Kidney glomerular epithelial cell (primary cell): ENCODE data around the gene KLF16.
"Not testable (repeated sequence)": the region's sequence is repeated elsewhere in the genome, so short reads cannot be mapped to it uniquely, and the experiment has no call there.

Experiments
- DNase-seq: peaks from one replicate; lab custom pipeline; 2025; lab: John Stamatoyannopoulos, UW

Gene KLF16

GRCh38 chr19:1863328-1863637 is at the start of gene KLF16:
KLF16 (minus strand) TSS chr19:1863579; CDS start chr19:1863497, 82 bp downstream.
- no peak for DNase-seq

DNA sequence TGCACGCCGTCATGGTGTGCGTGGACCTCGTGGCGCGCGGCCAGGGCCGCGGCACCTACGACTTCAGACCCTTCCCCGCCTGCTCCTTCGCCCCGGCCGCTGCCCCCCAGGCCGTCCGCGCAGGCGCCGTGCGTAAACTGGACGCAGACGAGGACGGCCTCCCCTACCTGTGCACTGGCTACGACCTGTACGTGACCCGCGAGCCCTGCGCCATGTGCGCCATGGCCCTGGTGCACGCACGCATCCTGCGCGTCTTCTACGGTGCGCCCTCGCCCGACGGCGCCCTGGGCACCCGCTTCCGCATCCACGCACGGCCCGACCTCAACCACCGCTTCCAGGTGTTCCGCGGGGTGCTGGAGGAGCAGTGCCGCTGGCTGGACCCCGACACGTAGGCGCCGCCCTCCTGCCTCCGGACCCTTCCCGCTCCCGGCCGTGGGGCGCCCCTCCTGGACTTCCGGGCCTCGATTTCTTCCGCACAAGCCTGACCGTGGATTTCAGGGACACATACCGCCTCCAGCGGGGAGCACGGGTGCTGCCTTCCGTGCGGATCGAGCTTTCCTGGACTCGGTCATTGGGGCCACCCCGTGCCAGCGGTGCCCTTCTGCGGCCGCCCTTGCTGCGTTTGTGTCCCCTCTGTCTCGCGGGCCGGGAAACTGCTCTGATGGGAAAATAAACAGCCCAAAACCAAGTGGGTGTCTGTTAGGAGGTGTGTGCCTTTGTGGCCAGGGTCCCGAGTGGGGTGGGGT is 49.6 kb upstream of the KLF16 start:
- DNase-seq, result no peak

DNA sequence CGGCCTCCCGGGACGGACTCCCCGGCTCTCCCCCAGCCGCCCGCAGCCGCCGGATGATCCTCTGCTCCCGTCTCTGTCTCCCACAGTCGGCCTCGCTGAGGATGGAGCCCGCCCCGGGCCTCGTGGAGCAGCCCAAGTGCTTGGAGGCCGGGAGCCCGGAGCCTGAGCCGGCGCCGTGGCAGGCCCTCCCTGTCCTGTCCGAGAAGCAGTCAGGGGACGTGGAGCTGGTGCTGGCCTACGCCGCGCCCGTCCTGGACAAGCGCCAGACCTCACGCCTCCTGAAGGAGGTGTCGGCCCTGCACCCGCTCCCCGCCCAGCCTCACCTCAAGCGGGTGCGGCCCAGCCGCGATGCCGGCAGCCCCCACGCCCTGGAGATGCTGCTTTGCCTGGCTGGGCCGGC is 48.6 kb upstream of the KLF16 start:
- no peak for DNase-seq

- no peak for DNase-seq
These were observed 47.7 kb upstream of the KLF16 start for GRCh38 chr19:1911098-1911497.

DNA sequence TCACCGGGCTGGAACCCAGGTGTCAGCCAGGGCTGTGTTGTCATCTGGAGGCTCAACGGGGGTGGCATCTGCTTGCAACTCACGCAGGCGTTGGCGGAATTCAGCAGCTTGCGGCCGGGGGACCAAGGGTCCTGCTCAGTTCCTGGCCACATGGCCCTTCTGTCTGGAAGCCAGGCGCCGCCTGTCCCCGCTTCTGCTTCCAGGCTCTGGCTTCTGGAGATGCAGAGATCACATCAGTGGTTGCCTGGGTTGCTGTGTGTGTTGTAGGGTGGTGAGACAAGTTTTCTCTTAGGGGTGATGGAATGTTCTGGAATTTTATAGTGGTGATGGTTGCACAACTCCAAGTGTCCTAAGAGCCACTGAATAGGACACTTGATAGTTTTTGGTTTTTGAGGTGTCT is 46.8 kb upstream of the KLF16 start:
- DNase-seq, result no peak

DNA sequence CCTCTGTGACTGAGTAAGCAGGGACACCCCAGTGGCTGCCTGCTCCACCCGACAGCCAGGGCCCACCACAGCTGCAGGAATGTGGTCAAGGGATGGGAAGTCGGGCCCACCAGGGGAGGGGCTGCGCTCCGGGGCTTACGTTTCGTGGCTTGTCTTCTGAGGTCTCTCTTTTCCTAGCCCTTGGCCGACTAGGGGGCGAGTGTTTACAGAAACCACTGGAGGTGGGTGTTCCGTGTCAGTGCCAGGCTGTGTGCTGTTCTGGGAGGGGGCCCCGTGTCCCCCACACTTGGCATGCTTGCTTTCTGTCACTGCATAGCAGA is 46.3 kb upstream of the KLF16 start:
- no peak for DNase-seq

- no peak for DNase-seq
These were observed 44.9 kb upstream of the KLF16 start for GRCh38 chr19:1908364-1908678.

GRCh38 chr19:1907563-1908363 is 44.4 kb upstream of the KLF16 start:
- DNase-seq, result peak; percentile 23

GRCh38 chr19:1906985-1907562 is 43.7 kb upstream of the KLF16 start:
- DNase-seq, result no peak

DNA sequence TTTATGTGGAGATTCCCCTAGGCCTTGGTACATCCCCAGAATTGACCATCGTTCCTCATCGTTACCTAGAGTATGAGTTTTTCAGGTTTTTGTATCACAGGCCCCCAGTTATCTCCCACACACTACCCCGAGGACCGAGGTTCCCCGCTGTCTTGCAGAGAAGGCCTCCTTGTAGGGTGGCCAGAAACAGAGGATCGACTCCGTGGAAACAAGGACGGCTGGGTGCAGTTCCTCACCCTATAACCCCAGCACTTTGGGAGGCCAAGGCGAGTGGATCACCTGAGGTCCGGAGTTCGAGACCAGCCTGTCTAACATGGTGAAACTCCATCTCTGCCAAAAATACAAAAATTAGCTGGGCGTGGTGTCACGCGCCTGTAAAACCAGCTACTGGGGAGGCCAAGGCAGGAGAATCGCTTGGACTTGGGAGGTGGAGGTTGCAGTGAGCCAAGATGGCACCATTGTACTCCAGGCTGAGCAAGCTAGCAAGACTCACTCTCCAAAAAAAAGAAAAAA is 42.5 kb upstream of the KLF16 start:
- no peak for DNase-seq

GRCh38 chr19:1905110-1905862 is 41.9 kb upstream of the KLF16 start, which contains the start of the genes ADAT3 and SCAMP4:
ADAT3 (plus strand) TSS chr19:1905399; CDS start chr19:1912048, 6,649 bp downstream.
SCAMP4 (plus strand) TSS chr19:1905399; CDS start chr19:1915020, 9,621 bp downstream.
- DNase-seq, result peak; percentile 91

DNA sequence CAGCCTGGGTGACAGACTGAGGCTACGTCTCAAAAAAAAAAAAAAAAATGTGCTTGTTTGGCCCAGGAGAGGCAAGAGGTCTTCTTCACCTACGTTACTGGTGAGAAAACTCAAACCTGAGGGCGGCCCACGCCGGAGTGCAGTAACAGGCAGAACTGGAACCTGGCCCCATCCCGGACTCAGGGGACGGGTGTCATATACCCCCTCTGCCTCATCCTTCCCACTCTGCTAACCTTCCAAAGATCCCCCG is 41.4 kb upstream of the KLF16 start:
- no peak for DNase-seq

DNA sequence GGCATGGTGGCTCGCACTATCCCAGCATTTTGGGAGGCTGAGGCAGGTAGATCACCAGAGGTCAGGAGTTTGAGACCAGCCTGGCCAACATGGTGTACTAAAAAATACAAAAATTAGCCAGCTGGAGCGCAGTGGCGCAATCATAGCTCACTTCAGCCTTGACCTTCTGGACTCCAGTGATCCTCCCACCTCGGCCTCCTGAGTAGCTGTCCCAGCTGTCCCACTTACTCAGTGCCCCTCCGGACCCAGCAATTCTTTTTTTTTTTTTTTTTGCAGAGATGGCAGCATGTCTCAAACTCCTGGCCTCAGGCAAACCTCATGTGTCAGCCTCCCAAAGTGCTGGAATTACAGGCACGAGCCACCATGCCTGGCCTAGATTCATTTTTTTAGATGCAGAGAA is 39.5 kb upstream of the KLF16 start:
- DNase-seq, result no peak

DNA sequence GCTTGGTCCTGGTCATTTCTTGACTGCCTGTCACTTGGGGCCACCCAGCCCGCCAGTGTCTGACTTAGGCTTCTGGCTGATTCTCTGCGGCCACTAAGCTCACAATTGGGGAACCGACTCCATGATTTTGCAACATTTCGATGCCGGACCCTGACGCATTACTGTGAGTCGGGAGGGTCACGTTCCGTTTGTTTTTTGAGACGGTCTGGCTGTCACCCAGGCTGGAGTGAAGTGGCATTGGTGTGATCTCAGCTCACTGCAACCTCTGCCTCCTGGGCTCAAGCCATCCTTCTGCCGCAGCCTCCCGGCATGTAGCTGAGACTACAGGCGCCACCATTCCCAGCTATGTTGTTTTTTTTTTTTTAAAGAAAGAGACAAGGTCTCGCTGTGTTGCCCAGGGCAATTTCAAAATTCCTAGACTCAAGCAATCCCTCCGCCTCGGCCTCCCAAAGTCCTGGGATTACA is 38.6 kb upstream of the KLF16 start:
- DNase-seq, result no peak

GRCh38 chr19:1896508-1896907 is 33.1 kb upstream of the KLF16 start:
- DNase-seq, result no peak

DNA sequence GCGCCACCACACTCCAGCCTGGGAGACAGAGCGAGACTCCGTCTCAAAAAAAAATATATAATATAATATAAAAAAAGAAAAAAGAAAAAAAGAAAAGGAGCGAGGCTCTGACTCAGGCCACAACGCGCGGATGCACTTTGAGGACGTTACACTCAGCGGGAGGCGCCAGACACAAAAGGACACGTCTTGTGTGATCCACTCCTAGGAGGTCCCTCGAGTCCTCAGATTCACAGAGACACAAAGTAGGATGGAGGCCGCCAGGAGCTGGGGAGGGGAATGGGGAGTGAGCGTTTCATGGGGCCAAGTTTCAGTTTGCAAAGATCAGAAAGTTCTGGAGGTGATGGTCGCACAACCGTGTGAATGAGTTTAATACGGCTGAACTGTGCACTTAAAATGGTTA is 30.4 kb upstream of the KLF16 start:
- no peak for DNase-seq

DNA sequence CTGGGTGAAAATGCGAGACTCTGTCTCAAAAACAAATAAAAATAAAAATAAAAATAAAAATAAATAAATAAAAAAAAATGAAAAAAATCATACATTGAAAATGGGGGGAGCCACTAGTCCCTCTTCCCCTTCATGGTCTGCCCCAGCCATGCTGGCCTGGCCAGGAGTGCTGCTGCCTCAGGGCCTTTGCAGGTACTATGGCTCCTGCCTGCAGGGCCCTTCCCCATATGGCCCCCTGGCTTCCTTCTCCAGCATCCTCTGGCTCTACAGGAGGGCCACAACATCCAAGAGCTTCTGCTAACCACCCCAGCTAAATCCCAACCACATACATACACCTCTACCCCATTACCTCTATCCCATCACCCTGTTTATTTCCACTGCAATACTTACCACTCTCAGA is 26.5 kb upstream of the KLF16 start:
- no peak for DNase-seq

DNA sequence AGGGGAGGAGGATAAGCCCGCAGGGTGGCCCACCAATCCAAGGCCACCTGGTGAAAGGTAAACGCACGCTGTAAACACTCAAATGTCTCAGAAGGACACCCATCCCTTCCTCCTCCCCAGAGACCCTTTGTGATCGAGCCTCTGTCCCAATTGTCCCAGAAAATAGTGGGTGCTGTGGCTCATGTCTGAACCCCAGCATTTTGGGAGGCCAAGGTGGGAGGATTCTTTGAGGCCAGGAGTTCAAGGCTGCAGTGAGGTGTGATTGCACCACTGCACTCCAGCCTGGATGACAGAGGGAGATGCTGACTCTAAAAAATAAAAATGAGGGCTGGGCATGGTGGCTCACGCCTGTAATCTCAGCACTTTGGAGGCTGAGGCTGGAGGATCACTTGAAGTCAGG is 25.0 kb upstream of the KLF16 start:
- no peak for DNase-seq

DNA sequence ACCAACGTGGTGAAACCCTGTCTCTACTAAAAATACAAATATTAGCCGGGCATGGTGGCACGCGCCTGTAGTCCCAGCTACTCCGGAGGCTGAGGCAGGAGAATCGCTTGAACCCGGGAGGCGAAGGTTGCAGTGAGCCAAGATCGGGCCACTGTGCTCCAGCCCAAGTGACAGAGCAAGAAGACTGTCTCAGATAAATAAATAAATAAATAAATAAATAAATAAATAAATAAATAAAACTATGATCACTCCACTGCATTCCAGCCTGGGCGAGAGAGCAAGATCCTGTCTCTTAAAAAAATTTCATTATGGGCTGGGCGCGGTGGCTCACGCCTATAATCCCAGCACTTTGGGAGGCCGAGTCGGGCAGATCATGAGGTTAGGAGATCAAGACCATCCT is 23.0 kb upstream of the KLF16 start:
- DNase-seq, result not testable (repeated sequence)

GRCh38 chr19:1885398-1886119 is 22.2 kb upstream of the KLF16 start, which contains the start of gene ABHD17A:
ABHD17A (minus strand) TSS chr19:1885496; CDS start chr19:1881566, 3,930 bp downstream.
- peak; percentile 52 for DNase-seq

DNA sequence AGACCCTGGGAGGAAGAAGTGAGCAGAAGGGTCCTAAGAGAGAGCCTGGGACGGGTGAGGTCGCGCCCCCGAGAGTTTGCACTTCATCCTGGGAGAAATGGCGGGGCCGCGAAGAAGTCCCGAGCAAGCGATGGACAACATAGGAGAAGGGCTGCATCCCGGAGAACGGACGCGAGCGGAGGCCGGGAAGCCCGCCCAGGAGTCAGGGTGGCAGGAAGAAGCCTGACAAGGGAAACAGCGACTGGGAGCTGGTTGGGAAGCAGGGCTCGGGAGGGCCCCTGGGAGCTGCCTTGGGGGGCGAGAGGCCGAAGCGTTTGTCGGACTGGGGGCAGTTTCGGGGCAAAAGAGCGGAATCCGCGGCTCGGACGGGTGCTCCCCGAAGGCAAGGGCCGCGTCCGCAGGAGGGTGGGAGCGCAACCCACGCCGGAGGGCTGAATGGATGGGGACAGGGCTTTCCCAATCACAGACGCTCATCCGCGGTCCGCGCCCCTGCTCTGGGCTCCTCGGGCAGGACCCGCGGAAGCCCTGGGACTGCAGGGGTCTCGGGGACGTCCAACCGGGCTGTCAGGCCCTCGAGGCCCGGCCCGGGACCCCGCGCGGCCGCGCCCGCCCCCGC is 21.4 kb upstream of the KLF16 start:
- DNase-seq, result no peak
